ENCODE results near the gene FLT3LG.

- TF ChIP-seq CBX2 (IDR thresholded peaks at IDR 0.05; ENCODE audit: insufficient read depth, low read length, poor library complexity, severe bottlenecking) (no peak), ZNF717 (CRISPR knock-in tag; IDR thresholded peaks at IDR 0.05) (no peak), FOXJ3 (CRISPR knock-in tag; IDR thresholded peaks at IDR 0.05) (no peak), ARNT (IDR thresholded peaks at IDR 0.05) (no peak), BACH1 (tag; IDR thresholded peaks at IDR 0.05) (no peak), CTCF (IDR thresholded peaks at IDR 0.05 in 2 of 3, conservative IDR thresholded peaks at IDR 0.05 in 1 of 3; ENCODE audit: insufficient read depth in 2 of 3, low read depth in 1 of 3, low read length in 3 of 3) (no peak), REST (IDR thresholded peaks at IDR 0.05; ENCODE audit: borderline replicate concordance) (no peak), REST (CRISPR knock-in tag; IDR thresholded peaks at IDR 0.05; ENCODE audit: low read depth) (no peak), KAT8 (IDR thresholded peaks at IDR 0.05; ENCODE audit: low read depth) (no peak), TBP (optimal IDR thresholded peaks at IDR 0.05; ENCODE audit: low read depth, low read length) (no peak), PRDM10 (IDR thresholded peaks at IDR 0.05; ENCODE audit: partially characterized antibody) (no peak), CHD2 (IDR thresholded peaks at IDR 0.05; ENCODE audit: low read depth, low read length) (no peak), POLR2A (conservative IDR thresholded peaks at IDR 0.05) (no peak), ZBTB7A (IDR thresholded peaks at IDR 0.05; ENCODE audit: borderline replicate concordance, control insufficient read depth, low read depth, low read length) (no peak), NFIX (CRISPR knock-in tag; IDR thresholded peaks at IDR 0.05; ENCODE audit: low read depth) (no peak)
Measured at GRCh38 chr19:49470615-49470978, 3.4 kb upstream of the FLT3LG start.
